SK-N-SH treated with all-trans-retinoic acid at 6 μM for 48 hours (cell line): ENCODE results near the gene KRTAP2-1.
A peak's percentile ranks its signal among the peaks of the same experiment; 100 is the strongest.

Experiments used
- ATAC-seq: fragments of 200-7000 bp; cut with Tn5 transposase; 3 replicates; pipeline ENCODE4 v1.9.1; 2020; ENCODE audit warnings: mild to moderate bottlenecking, moderate library complexity
- ARNTL ChIP-seq: fragments of 450-650 bp; formaldehyde crosslinking; IDR thresholded peaks from 2 replicates; pipeline ENCODE4 v1.5.0; 2020; ENCODE audit warnings: low read depth, mild to moderate bottlenecking, moderate library complexity, borderline replicate concordance
- BACH2 ChIP-seq: fragments of 250-450 bp; sonication (Bioruptor Pico); IDR thresholded peaks from 2 replicates; pipeline ENCODE4 v1.9.0; 2021; ENCODE audit warnings: mild to moderate bottlenecking, borderline replicate concordance
- CSDC2 ChIP-seq: fragments of 250-450 bp; sonication (Bioruptor Pico); IDR thresholded peaks from 2 replicates; pipeline ENCODE4 v1.5.0; 2020; ENCODE audit warnings: mild to moderate bottlenecking, moderate library complexity
- ESRRG ChIP-seq: fragments of 250-450 bp; sonication (Bioruptor Pico); IDR thresholded peaks from 2 replicates; pipeline ENCODE4 v1.6.1; 2021; ENCODE audit warnings: mild to moderate bottlenecking
- GLIS3 ChIP-seq: fragments of 250-450 bp; sonication (Bioruptor Pico); IDR thresholded peaks from 2 replicates; pipeline ENCODE4 v1.5.0; 2020; ENCODE audit warnings: mild to moderate bottlenecking, moderate library complexity
- OSR1 ChIP-seq: fragments of 250-450 bp; sonication (Bioruptor Pico); IDR thresholded peaks from 2 replicates; pipeline ENCODE4 v1.8.0; 2022; ENCODE audit warnings: moderate library complexity, mild to moderate bottlenecking, inconsistent platforms
- PATZ1 ChIP-seq: fragments of 250-450 bp; sonication (Bioruptor Pico); IDR thresholded peaks from 2 replicates; pipeline ENCODE4 v1.8.0; 2020; ENCODE audit warnings: mild to moderate bottlenecking, moderate library complexity, borderline replicate concordance
- PPARA ChIP-seq: fragments of 250-450 bp; sonication (Bioruptor Pico); IDR thresholded peaks from 2 replicates; pipeline ENCODE4 v1.5.0; 2020; ENCODE audit warnings: mild to moderate bottlenecking, borderline replicate concordance
- RARB ChIP-seq: fragments of 250-450 bp; sonication (Bioruptor Pico); IDR thresholded peaks from 2 replicates; pipeline ENCODE4 v1.8.0; 2021; ENCODE audit warnings: mild to moderate bottlenecking, moderate library complexity
- SNAI2 ChIP-seq: fragments of 250-450 bp; sonication (Bioruptor Pico); IDR thresholded peaks from 2 replicates; pipeline ENCODE4 v1.5.0; 2020; ENCODE audit warnings: mild to moderate bottlenecking, moderate library complexity
- TCF4 ChIP-seq: fragments of 250-450 bp; sonication (Bioruptor Pico); IDR thresholded peaks from 2 replicates; pipeline ENCODE4 v1.8.0; 2021; ENCODE audit warnings: mild to moderate bottlenecking, moderate library complexity, borderline replicate concordance
- ZC3H10 ChIP-seq: fragments of 250-450 bp; sonication (Bioruptor Pico); IDR thresholded peaks from 2 replicates; pipeline ENCODE4 v1.5.1; 2021; ENCODE audit warnings: mild to moderate bottlenecking, moderate library complexity
- ZFP30 ChIP-seq: fragments of 450-650 bp; formaldehyde crosslinking; IDR thresholded peaks from 2 replicates; pipeline ENCODE4 v1.5.0; 2022; ENCODE audit warnings: mild to moderate bottlenecking, moderate library complexity
- ZNF8 ChIP-seq: fragments of 450-650 bp; formaldehyde crosslinking; IDR thresholded peaks from 2 replicates; pipeline ENCODE4 v1.5.0; 2020; ENCODE audit warnings: mild to moderate bottlenecking, moderate library complexity
- TF ChIP-seq, protein P1 (sequence below): fragments of 250-450 bp; sonication (Bioruptor Pico); IDR thresholded peaks from 2 replicates; pipeline ENCODE4 v1.5.1; 2020; ENCODE audit warnings: low read depth, mild to moderate bottlenecking, moderate library complexity
- TF ChIP-seq, protein P2 (sequence below): fragments of 250-450 bp; sonication (Bioruptor Pico); IDR thresholded peaks from 2 replicates; pipeline ENCODE4 v1.8.0; 2021; ENCODE audit warnings: low read depth, mild to moderate bottlenecking, moderate library complexity, borderline replicate concordance
- TF ChIP-seq, protein P3 (sequence below): fragments of 250-450 bp; sonication (Bioruptor Pico); IDR thresholded peaks from 2 replicates; pipeline ENCODE4 v1.5.0; 2020; ENCODE audit warnings: mild to moderate bottlenecking, moderate library complexity
- TF ChIP-seq, protein P4 (sequence below): fragments of 250-450 bp; sonication (Bioruptor Pico); IDR thresholded peaks from 2 replicates; pipeline ENCODE4 v1.5.1; 2021; ENCODE audit warnings: mild to moderate bottlenecking, moderate library complexity

KRTAP2-1 gene

DNA sequence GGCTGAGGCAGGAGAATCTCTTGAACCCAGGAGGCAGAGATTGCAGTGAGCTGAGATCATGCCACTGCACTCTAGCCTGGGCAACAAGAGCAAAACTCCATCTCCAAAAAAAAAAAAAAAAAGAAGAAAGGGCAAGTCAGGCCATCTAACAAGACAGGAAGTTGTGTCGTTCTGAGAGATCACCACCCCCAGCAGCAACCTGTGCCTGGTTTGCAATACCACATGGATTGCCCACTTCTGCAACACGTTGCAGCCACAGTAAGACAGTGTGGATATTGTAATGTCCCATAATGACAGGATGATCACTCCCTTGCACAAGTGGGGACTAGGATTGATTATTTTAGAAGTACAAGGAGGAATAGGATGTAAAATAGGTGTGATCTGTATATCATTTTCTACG, 21.9 kb upstream of the KRTAP2-1 start:
- TF ChIP-seq CSDC2 (CRISPR knock-in tag) (no peak), RARB (no peak), BACH2 (CRISPR knock-in tag) (no peak), ESRRG (CRISPR knock-in tag) (no peak), SNAI2 (CRISPR knock-in tag) (no peak), TCF4 (CRISPR knock-in tag) (no peak), GLIS3 (CRISPR knock-in tag) (no peak), PATZ1 (CRISPR knock-in tag) (no peak), ARNTL (no peak), PPARA (no peak), ZC3H10 (CRISPR knock-in tag) (no peak), OSR1 (CRISPR knock-in tag) (no peak), ZFP30 (no peak)
- no peak for ATAC-seq

DNA sequence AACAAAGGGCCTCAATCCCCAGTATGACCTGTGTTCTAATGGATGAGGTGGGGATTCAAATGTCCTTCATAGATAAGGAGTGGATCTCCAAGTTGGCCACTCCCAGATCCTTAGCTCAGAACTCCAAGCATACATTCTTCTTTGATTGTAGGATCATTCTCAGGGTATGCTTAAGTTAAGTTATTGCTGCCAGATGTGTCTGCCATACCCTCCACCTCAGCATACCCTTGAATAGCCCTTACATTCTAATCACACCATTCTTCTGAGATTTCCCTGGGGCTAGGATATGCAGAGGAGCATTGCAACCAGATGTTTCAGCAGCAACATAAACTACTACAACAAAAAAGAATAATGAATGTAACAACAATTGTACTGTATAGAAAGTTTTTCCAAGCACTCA, 20.2 kb upstream of the KRTAP2-1 start:
- no peak for ATAC-seq
- TF ChIP-seq, protein P1, sequence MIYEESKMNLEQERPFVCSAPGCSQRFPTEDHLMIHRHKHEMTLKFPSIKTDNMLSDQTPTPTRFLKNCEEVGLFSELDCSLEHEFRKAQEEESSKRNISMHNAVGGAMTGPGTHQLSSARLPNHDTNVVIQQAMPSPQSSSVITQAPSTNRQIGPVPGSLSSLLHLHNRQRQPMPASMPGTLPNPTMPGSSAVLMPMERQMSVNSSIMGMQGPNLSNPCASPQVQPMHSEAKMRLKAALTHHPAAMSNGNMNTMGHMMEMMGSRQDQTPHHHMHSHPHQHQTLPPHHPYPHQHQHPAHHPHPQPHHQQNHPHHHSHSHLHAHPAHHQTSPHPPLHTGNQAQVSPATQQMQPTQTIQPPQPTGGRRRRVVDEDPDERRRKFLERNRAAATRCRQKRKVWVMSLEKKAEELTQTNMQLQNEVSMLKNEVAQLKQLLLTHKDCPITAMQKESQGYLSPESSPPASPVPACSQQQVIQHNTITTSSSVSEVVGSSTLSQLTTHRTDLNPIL (CRISPR knock-in tag): no peak

DNA sequence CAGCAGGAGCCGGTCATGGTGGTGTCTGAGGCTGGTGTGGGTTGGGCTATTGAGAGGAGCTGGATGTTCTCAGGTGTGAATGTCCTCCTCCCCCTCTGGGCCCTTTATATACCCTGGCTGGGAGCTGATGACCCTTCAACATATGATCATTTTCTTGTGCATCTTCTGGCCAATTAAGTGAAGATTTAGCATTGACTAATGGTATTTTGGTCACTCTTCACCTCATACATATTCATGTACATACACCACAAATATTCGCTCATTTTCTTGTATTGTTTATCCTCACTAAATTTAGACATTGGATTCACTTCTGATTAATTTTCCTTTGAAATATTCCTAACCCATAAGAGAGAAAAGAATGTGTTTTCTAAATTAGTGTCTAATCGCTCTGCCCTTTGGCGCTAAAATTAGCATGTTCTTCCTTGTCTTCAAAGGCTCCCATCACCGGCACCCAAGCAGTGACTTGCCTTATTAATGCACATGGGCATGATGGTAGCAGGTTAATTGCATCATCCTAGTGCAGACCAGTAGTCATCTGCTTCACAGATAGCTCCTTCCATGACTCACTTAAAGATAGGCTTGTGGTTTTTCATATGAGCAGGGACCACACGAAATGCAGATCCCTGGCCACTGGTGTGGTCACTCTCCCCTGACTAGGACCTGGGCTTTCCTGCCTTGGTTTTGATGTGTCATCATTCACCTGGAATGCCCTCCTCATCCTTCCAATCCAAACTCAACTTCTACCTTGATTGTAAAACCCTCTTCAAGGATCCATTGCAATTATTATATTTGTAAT, 18.9 kb upstream of the KRTAP2-1 start, which contains the start of gene KRTAP2-4:
Gene KRTAP2-4 (minus strand): TSS at position 51 of the 796 bp plus-strand sequence. CDS start 34 bp downstream, at position 17.
- TF ChIP-seq CSDC2 (CRISPR knock-in tag) (no peak), PATZ1 (CRISPR knock-in tag) (no peak), SNAI2 (CRISPR knock-in tag) (no peak), ARNTL (no peak), OSR1 (CRISPR knock-in tag) (no peak), ZFP30 (no peak), ZNF8 (CRISPR knock-in tag) (no peak)
- TF ChIP-seq, protein P2, sequence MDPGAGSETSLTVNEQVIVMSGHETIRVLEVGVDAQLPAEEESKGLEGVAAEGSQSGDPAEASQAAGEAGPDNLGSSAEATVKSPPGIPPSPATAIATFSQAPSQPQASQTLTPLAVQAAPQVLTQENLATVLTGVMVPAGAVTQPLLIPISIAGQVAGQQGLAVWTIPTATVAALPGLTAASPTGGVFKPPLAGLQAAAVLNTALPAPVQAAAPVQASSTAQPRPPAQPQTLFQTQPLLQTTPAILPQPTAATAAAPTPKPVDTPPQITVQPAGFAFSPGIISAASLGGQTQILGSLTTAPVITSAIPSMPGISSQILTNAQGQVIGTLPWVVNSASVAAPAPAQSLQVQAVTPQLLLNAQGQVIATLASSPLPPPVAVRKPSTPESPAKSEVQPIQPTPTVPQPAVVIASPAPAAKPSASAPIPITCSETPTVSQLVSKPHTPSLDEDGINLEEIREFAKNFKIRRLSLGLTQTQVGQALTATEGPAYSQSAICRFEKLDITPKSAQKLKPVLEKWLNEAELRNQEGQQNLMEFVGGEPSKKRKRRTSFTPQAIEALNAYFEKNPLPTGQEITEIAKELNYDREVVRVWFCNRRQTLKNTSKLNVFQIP (CRISPR knock-in tag): no peak
- TF ChIP-seq, protein P3, sequence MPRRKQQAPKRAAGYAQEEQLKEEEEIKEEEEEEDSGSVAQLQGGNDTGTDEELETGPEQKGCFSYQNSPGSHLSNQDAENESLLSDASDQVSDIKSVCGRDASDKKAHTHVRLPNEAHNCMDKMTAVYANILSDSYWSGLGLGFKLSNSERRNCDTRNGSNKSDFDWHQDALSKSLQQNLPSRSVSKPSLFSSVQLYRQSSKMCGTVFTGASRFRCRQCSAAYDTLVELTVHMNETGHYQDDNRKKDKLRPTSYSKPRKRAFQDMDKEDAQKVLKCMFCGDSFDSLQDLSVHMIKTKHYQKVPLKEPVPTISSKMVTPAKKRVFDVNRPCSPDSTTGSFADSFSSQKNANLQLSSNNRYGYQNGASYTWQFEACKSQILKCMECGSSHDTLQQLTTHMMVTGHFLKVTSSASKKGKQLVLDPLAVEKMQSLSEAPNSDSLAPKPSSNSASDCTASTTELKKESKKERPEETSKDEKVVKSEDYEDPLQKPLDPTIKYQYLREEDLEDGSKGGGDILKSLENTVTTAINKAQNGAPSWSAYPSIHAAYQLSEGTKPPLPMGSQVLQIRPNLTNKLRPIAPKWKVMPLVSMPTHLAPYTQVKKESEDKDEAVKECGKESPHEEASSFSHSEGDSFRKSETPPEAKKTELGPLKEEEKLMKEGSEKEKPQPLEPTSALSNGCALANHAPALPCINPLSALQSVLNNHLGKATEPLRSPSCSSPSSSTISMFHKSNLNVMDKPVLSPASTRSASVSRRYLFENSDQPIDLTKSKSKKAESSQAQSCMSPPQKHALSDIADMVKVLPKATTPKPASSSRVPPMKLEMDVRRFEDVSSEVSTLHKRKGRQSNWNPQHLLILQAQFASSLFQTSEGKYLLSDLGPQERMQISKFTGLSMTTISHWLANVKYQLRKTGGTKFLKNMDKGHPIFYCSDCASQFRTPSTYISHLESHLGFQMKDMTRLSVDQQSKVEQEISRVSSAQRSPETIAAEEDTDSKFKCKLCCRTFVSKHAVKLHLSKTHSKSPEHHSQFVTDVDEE (CRISPR knock-in tag): no peak
- TF ChIP-seq, protein P4, sequence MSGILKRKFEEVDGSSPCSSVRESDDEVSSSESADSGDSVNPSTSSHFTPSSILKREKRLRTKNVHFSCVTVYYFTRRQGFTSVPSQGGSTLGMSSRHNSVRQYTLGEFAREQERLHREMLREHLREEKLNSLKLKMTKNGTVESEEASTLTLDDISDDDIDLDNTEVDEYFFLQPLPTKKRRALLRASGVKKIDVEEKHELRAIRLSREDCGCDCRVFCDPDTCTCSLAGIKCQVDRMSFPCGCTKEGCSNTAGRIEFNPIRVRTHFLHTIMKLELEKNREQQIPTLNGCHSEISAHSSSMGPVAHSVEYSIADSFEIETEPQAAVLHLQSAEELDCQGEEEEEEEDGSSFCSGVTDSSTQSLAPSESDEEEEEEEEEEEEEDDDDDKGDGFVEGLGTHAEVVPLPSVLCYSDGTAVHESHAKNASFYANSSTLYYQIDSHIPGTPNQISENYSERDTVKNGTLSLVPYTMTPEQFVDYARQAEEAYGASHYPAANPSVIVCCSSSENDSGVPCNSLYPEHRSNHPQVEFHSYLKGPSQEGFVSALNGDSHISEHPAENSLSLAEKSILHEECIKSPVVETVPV (CRISPR knock-in tag): no peak
- no peak for ATAC-seq

GRCh38 chr17:41065016-41065689, 18.0 kb upstream of the KRTAP2-1 start:
- ATAC-seq: peak; percentile 21; the same call in 1 of the 3 replicates
